HG02885 (cell line): ENCODE measurements around the gene PLEKHN1.

ENCODE experiments used
- ATAC-seq: cut with Tn5 transposase; IDR thresholded peaks from one replicate; pipeline ENCODE4 v1.9.1; 2021; ENCODE audit warnings: mild to moderate bottlenecking; ENCODE audit not compliant: unreplicated experiment, poor library complexity

The PLEKHN1 gene

GRCh38 chr1:1020415-1021009 lies 54.2 kb downstream of the PLEKHN1 start:
- ATAC-seq: peak; percentile 11

GRCh38 chr1:1021010-1021919 lies 55.0 kb downstream of the PLEKHN1 start:
- no peak for ATAC-seq

- no peak for ATAC-seq
Measured at GRCh38 chr1:1021920-1022259, 55.6 kb downstream of the PLEKHN1 start.

- no peak for ATAC-seq
Measured at GRCh38 chr1:1022302-1023009, 56.2 kb downstream of the PLEKHN1 start.

GRCh38 chr1:1023700-1024099 lies 57.4 kb downstream of the PLEKHN1 start:
- no peak for ATAC-seq

- no peak for ATAC-seq
Measured at GRCh38 chr1:1024149-1024770, 58.0 kb downstream of the PLEKHN1 start.

GRCh38 chr1:1024771-1025699 lies 58.8 kb downstream of the PLEKHN1 start:
- no peak for ATAC-seq
